Islet precursor cell (in vitro differentiated cells): Measurements from ENCODE around the gene RNLS.

Experiments
- DNase-seq: peaks from one replicate; pipeline ENCODE4 v3.0.0-alpha.2; 2018

The RNLS gene

GRCh38 chr10:88473989-88474883 lies 108.9 kb downstream of the RNLS start:
- DNase-seq, result no peak

GRCh38 chr10:88472540-88472939 lies 110.6 kb downstream of the RNLS start:
- DNase-seq, result no peak

- DNase-seq, result no peak
These were observed 111.2 kb downstream of the RNLS start for GRCh38 chr10:88471899-88472298.

GRCh38 chr10:88467835-88468485 lies 115.2 kb downstream of the RNLS start:
- no peak for DNase-seq

- DNase-seq, result no peak
These were observed 116.3 kb downstream of the RNLS start for GRCh38 chr10:88466786-88467185.

GRCh38 chr10:88465765-88466164 lies 117.4 kb downstream of the RNLS start:
- no peak for DNase-seq

GRCh38 chr10:88463811-88464210 lies 119.3 kb downstream of the RNLS start:
- no peak for DNase-seq

GRCh38 chr10:88461426-88461825 lies 121.7 kb downstream of the RNLS start:
- DNase-seq, result no peak

GRCh38 chr10:88459530-88459929 lies 123.6 kb downstream of the RNLS start:
- no peak for DNase-seq

GRCh38 chr10:88458209-88458608 lies 124.9 kb downstream of the RNLS start:
- DNase-seq, result no peak

- no peak for DNase-seq
These were observed 125.5 kb downstream of the RNLS start for GRCh38 chr10:88457660-88458059.

- no peak for DNase-seq
These were observed 126.4 kb downstream of the RNLS start for GRCh38 chr10:88456730-88457129.

GRCh38 chr10:88455831-88456230 lies 127.3 kb downstream of the RNLS start:
- DNase-seq, result no peak

- DNase-seq, result no peak
These were observed 132.9 kb downstream of the RNLS start for GRCh38 chr10:88450201-88450600.

GRCh38 chr10:88442716-88443115 lies 140.4 kb downstream of the RNLS start:
- no peak for DNase-seq

GRCh38 chr10:88440541-88440940 lies 142.6 kb downstream of the RNLS start:
- DNase-seq, result no peak

- no peak for DNase-seq
These were observed 143.2 kb downstream of the RNLS start for GRCh38 chr10:88439932-88440331.

GRCh38 chr10:88437411-88437810 lies 145.7 kb downstream of the RNLS start:
- no peak for DNase-seq

GRCh38 chr10:88433565-88434186 lies 149.4 kb downstream of the RNLS start:
- DNase-seq, result no peak

- DNase-seq, result no peak
These were observed 152.0 kb downstream of the RNLS start for GRCh38 chr10:88431103-88431502.

GRCh38 chr10:88428976-88429375 lies 154.1 kb downstream of the RNLS start:
- no peak for DNase-seq

GRCh38 chr10:88428442-88428841 lies 154.7 kb downstream of the RNLS start:
- no peak for DNase-seq

GRCh38 chr10:88427024-88427423 lies 156.1 kb downstream of the RNLS start:
- no peak for DNase-seq

GRCh38 chr10:88424881-88425280 lies 158.2 kb downstream of the RNLS start:
- no peak for DNase-seq
